Neural crest cell (in vitro differentiated cells): ENCODE measurements around the gene WDR41. TPM values are rescaled to one million over a fixed set of nuclear protein-coding genes. Genes with fewer than 3 reads are reported as not detected.
A peak's percentile ranks its signal among the peaks of the same experiment; 100 is the strongest.
"Not testable (repeated sequence)": the region's sequence is repeated elsewhere in the genome, so short reads cannot be mapped to it uniquely, and the experiment has no call there.

Experiments
- DNase-seq: peaks from one replicate; pipeline ENCODE4 v3.0.0; 2021; ENCODE audit warnings: low read depth, mixed read lengths, low spot score
- H3K27ac Mint-ChIP-seq: one replicate; pipeline ENCODE4 v1.8.0; 2021; ENCODE audit warnings: mild to moderate bottlenecking, mixed read lengths; ENCODE audit not compliant: unreplicated experiment
- H3K27me3 Mint-ChIP-seq: 2 replicates; pipeline ENCODE4 v1.8.0; 2021; ENCODE audit warnings: low read depth, mild to moderate bottlenecking, mixed read lengths
- H3K36me3 Mint-ChIP-seq: 2 replicates; pipeline ENCODE4 v1.8.0; 2021; ENCODE audit warnings: low read depth, mild to moderate bottlenecking, mixed read lengths
- H3K4me1 Mint-ChIP-seq: 2 replicates; pipeline ENCODE4 v1.8.0; 2021; ENCODE audit warnings: mixed read lengths
- H3K4me3 Mint-ChIP-seq: one replicate; pipeline ENCODE4 v1.8.0; 2021; ENCODE audit warnings: mild to moderate bottlenecking, mixed read lengths
- H3K9me3 Mint-ChIP-seq: 2 replicates; pipeline ENCODE4 v1.8.0; 2021; ENCODE audit warnings: mixed read lengths
- total RNA-seq: library from RNA; stranded (reverse); gene quantifications from 2 replicates; pipeline ENCODE4 v1.2.1, GENCODE V29; 2021
- TF ChIP-seq, protein P1 (sequence below): fragments of 200-600 bp; sonication (generic); conservative IDR thresholded peaks from 2 replicates; pipeline ENCODE4 v1.5.0; 2021; ENCODE audit warnings: antibody characterized with exemption, mild to moderate bottlenecking

WDR41 gene
- total RNA-seq, 1 donor from 2014 or later, result 57.5 TPM

DNA sequence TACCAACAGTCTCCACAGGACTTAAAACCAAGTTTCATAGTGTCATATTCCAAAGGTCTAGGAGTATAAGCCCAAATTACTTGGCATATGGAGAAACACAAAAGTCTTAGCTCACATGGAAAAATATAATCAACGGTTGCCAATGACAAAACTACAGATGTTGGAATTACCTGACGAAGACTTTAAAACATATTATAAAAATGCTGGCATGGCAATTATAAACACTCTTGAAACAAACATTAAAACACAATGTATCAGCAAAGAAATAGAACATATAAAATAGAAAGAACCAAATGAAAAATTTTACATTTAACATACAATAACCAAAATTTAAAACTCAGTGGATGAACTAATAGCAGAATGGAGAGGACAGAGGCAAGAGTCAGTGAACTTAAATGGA, 7.9 kb upstream of the WDR41 start:
- no peaks in the 10 kb centered on the region for H3K4me1 Mint-ChIP-seq
- no peak for DNase-seq
- TF ChIP-seq, protein P1, sequence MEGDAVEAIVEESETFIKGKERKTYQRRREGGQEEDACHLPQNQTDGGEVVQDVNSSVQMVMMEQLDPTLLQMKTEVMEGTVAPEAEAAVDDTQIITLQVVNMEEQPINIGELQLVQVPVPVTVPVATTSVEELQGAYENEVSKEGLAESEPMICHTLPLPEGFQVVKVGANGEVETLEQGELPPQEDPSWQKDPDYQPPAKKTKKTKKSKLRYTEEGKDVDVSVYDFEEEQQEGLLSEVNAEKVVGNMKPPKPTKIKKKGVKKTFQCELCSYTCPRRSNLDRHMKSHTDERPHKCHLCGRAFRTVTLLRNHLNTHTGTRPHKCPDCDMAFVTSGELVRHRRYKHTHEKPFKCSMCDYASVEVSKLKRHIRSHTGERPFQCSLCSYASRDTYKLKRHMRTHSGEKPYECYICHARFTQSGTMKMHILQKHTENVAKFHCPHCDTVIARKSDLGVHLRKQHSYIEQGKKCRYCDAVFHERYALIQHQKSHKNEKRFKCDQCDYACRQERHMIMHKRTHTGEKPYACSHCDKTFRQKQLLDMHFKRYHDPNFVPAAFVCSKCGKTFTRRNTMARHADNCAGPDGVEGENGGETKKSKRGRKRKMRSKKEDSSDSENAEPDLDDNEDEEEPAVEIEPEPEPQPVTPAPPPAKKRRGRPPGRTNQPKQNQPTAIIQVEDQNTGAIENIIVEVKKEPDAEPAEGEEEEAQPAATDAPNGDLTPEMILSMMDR, result no peak
- H3K27ac Mint-ChIP-seq, result no peak overlapping the region
- H3K4me3 Mint-ChIP-seq, result no peak overlapping the region
- peaks cover 18% of the 10 kb centered on the region for H3K36me3 Mint-ChIP-seq
- peaks cover 47% of the 10 kb centered on the region for H3K27me3 Mint-ChIP-seq
- peaks cover 14% of the 10 kb centered on the region for H3K9me3 Mint-ChIP-seq

DNA sequence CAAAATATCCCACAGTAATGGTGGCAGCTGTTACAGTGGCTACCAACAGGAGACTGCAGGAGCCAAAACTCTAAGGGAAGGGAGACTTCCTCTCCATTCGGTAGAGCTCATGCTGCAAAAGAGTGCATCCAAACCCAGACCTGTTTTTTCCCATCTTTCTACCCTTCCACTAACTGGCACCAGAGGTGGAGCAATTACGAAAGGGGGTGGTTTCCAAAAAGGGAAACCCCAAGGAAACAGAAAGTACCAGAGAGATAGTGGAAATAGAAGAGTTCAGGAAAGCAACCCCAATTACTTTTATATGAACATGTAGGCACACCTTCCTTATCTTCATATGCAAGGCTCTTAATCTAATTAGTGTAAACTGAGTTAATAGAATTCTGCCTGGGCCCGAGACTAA, 7.3 kb upstream of the WDR41 start:
- Mint-ChIP-seq H3K9me3 (peaks cover 14% of the 10 kb centered on the region), H3K27me3 (peaks cover 47% of the 10 kb centered on the region), H3K4me3 (no peak overlapping the region), H3K4me1 (no peaks in the 10 kb centered on the region), H3K36me3 (peaks cover 18% of the 10 kb centered on the region), H3K27ac (no peak overlapping the region)
- TF ChIP-seq, protein P1, result no peak
- DNase-seq, result no peak

DNA sequence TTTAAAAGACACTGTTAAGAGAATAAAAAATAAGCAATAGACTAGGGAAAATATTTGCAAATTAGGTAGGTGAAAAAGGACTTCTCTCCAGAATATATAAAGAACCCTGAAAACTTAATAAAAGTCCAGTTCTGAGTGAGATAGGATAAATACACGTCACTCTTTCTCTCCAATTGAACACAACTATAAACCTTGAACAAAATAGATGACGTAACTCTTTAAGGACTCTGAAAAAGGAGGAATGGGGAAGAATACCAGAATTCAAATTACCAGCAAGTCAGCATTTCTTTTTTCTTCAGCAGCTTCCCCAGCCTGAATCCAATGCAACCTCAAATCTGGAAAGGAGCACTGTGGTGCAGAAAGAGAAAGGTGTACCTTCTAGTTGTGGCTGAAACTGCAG, 6.8 kb upstream of the WDR41 start:
- Mint-ChIP-seq H3K36me3 (peaks cover 18% of the 10 kb centered on the region), H3K27me3 (peaks cover 45% of the 10 kb centered on the region), H3K9me3 (peaks cover 14% of the 10 kb centered on the region), H3K4me3 (no peak overlapping the region), H3K27ac (no peak overlapping the region), H3K4me1 (no peaks in the 10 kb centered on the region)
- TF ChIP-seq, protein P1, result no peak
- no peak for DNase-seq

DNA sequence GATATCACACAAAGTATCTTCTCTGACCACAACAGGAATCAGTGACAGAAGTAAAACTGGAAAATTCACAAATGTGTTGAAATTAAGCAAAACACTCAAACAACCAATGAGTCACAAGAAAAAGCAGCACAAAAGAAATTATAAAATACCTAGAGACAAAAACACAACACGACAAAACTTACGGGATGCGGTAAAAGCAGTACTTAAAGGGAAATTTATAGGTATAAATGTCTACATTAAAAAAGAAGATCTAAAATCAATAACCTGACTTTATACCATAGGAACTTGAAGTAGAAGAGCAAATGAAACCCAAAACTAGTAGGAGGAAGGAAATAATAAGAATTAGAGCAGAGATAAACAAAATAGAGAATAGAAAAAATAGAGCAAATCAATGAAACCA, 2.8 kb upstream of the WDR41 start:
- no peak for DNase-seq
- H3K4me3 Mint-ChIP-seq, result no peak overlapping the region
- H3K27me3 Mint-ChIP-seq, result peaks cover 45% of the 10 kb centered on the region
- H3K9me3 Mint-ChIP-seq, result no peaks in the 10 kb centered on the region
- TF ChIP-seq, protein P1, result no peak
- peaks cover 13% of the 10 kb centered on the region for H3K4me1 Mint-ChIP-seq
- no peak overlapping the region for H3K27ac Mint-ChIP-seq
- H3K36me3 Mint-ChIP-seq, result no peaks in the 10 kb centered on the region

DNA sequence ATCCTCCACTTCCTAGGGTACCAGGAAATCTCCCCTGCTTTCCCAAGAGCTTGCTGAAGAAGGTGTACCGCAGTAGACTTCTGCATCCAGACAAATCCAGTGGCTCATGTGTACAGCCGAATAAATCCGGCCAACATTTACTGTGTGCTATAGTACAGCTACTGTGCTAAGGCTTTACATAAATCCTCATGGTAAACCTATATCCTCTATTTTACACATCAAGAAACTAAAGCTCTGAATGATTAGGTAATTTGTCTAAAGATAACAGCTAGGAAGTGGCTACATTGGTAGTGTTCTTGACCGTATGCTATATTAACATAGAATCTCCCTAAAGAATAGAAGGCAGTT, 511 bp upstream of the WDR41 start:
- Mint-ChIP-seq H3K4me1 (peaks cover 13% of the 10 kb centered on the region), H3K4me3 (peak overlapping the region; percentile 98), H3K36me3 (peaks cover 2% of the 10 kb centered on the region), H3K27ac (no peak overlapping the region), H3K27me3 (peaks cover 42% of the 10 kb centered on the region), H3K9me3 (no peaks in the 10 kb centered on the region)
- DNase-seq, result no peak
- TF ChIP-seq, protein P1, result no peak

DNA sequence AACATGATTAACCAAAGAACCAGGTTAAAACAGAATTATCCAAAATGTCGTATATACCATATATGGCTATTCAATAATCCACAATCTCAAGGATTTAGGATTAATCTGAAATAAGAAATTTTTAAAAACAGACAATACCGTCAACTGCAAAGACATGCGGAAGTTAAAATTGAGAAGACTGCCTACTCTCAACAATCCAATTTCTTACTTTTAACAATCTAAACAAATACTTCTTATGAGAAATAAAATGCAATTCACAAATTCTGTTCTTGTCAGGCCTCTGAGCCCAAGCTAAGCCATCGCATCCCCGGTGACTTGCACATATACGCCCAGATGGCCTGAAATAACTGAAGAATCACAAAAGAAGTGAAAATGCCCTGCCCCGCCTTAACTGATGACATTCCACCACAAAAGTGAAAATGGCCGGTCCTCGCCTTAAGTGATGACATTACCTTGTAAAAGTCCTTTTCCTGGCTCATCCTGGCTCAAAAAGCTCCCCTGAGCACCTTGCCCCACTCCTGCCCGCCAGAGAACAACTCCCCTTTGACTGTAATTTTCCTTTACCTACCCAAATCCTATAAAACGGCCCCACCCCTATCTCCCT, 1.3 kb downstream of the WDR41 start:
- Mint-ChIP-seq H3K4me3 (peak overlapping the region; percentile 98), H3K27me3 (peaks cover 25% of the 10 kb centered on the region), H3K4me1 (peaks cover 13% of the 10 kb centered on the region), H3K27ac (peak overlapping the region; percentile 92)
- not testable (repeated sequence) for H3K36me3 Mint-ChIP-seq, DNase-seq, H3K9me3 Mint-ChIP-seq
